Activated CD8-positive, alpha-beta memory T cell treated with anti-CD3 and anti-CD28 coated beads for 36 hours (primary cell): ENCODE results near the gene KCNJ14. TPM values are rescaled to one million over a fixed set of nuclear protein-coding genes. Genes with fewer than 3 reads are reported as not detected.
"Not testable (repeated sequence)": the region's sequence is repeated elsewhere in the genome, so short reads cannot be mapped to it uniquely, and the experiment has no call there.

Source experiments
- CTCF ChIA-PET: fragments of 350-600 bp; sonication (Branson Sonifier 250); formaldehyde crosslinking; loops from one replicate; lab custom pipeline; 2021; ENCODE audit warnings: antibody characterized with exemption; lab: Charles Lee
- POLR2A ChIA-PET: fragments of 350-600 bp; sonication (Branson Sonifier 250); formaldehyde crosslinking; loops from one replicate; lab custom pipeline; 2021; ENCODE audit warnings: antibody characterized with exemption; lab: Charles Lee
- total RNA-seq, 2 experiments: library from RNA; stranded (reverse); gene quantifications; one replicate each; pipeline ENCODE4 v1.2.3, GENCODE V29; 2021

Gene KCNJ14
- total RNA-seq, 2 experiments from 2014 or later = 1.6 TPM

- CTCF ChIA-PET = interaction anchor here (0.7 to 2.5 kb wide), 2 partner anchors 10 to 103 kb away, joined by 3 to 16 read pairs; no protein-coding TSS in a partner anchor
- POLR2A ChIA-PET = interaction anchor here (1.1 kb wide), 1 partner anchor 133 kb away, joined by 3 read pairs; no protein-coding TSS in a partner anchor
These were observed 24.8 kb downstream of the KCNJ14 start for GRCh38 chr19:48480183-48480557.

GRCh38 chr19:48480558-48481500, 25.5 kb downstream of the KCNJ14 start:
- CTCF ChIA-PET = interaction anchor here (1.0 to 2.5 kb wide), 3 partner anchors 9 to 103 kb away, joined by 3 to 16 read pairs (median 5); no protein-coding TSS in a partner anchor

GRCh38 chr19:48481846-48482639, 26.7 kb downstream of the KCNJ14 start:
- POLR2A ChIA-PET = no interaction called here
- CTCF ChIA-PET = interaction anchor here (0.7 to 2.5 kb wide), 4 partner anchors 8 to 102 kb away, joined by 3 to 16 read pairs (median 4); no protein-coding TSS in a partner anchor

More at GRCh38 chr19:48480558-48481500, 25.5 kb downstream of the KCNJ14 start:
- POLR2A ChIA-PET = interaction anchor here (0.6 to 1.0 kb wide), 3 partner anchors 9 to 573 kb away, joined by 3 to 4 read pairs (median 4); no protein-coding TSS in a partner anchor

GRCh38 chr19:48483301-48483700, 27.9 kb downstream of the KCNJ14 start:
- ChIA-PET CTCF (no interaction called here), POLR2A (no interaction called here)

- ChIA-PET POLR2A (no interaction called here), CTCF (no interaction called here)
These were observed 29.0 kb downstream of the KCNJ14 start for GRCh38 chr19:48484247-48484893.

GRCh38 chr19:48484931-48485612, 29.7 kb downstream of the KCNJ14 start:
- ChIA-PET CTCF (no interaction called here), POLR2A (no interaction called here)

- CTCF ChIA-PET = interaction anchor here (2.2 to 4.8 kb wide), 2 partner anchors 97 to 102 kb away, joined by 5 to 32 read pairs; no protein-coding TSS in a partner anchor
- POLR2A ChIA-PET = not testable (repeated sequence)
These were observed 31.3 kb downstream of the KCNJ14 start for GRCh38 chr19:48486706-48487105.

- ChIA-PET POLR2A (no interaction called here), CTCF (interaction anchor here (0.8 to 4.8 kb wide), 3 partner anchors 96 to 360 kb away, joined by 3 to 32 read pairs (median 5); no protein-coding TSS in a partner anchor)
These were observed 32.2 kb downstream of the KCNJ14 start for GRCh38 chr19:48487544-48487943.

- POLR2A ChIA-PET = interaction anchor here (0.7 kb wide), 1 partner anchor 67 kb away, joined by 8 read pairs; no protein-coding TSS in a partner anchor
These were observed 32.6 kb downstream of the KCNJ14 start for GRCh38 chr19:48487948-48488347.

GRCh38 chr19:48488478-48488877, 33.1 kb downstream of the KCNJ14 start:
- ChIA-PET CTCF (interaction anchor here (1.4 to 4.8 kb wide), 9 partner anchors 8 to 100 kb away, joined by 4 to 32 read pairs (median 11); no protein-coding TSS in a partner anchor), POLR2A (interaction anchor here (0.7 kb wide), 1 partner anchor 66 kb away, joined by 8 read pairs; no protein-coding TSS in a partner anchor)

More at GRCh38 chr19:48487948-48488347, 32.6 kb downstream of the KCNJ14 start:
- CTCF ChIA-PET = interaction anchor here (0.8 to 4.8 kb wide), 5 partner anchors 9 to 359 kb away, joined by 3 to 32 read pairs (median 5); no protein-coding TSS in a partner anchor

GRCh38 chr19:48489608-48490216, 34.3 kb downstream of the KCNJ14 start:
- ChIA-PET POLR2A (interaction anchor here (0.5 to 1.6 kb wide), 3 partner anchors 9 to 131 kb away, joined by 3 to 4 read pairs (median 3); no protein-coding TSS in a partner anchor), CTCF (interaction anchor here (0.7 to 4.8 kb wide), 23 partner anchors 9 to 145 kb away, joined by 3 to 32 read pairs (median 5); partner anchors contain the start of gene KDELR1)

- POLR2A ChIA-PET = interaction anchor here (1.0 kb wide), 1 partner anchor 128 kb away, joined by 3 read pairs; the partner anchor contains the start of genes RPL18 and SPHK2
These were observed 35.8 kb downstream of the KCNJ14 start for GRCh38 chr19:48490981-48491792.

GRCh38 chr19:48491793-48492123, 36.4 kb downstream of the KCNJ14 start:
- ChIA-PET POLR2A (interaction anchor here (1.0 kb wide), 1 partner anchor 127 kb away, joined by 3 read pairs; the partner anchor contains the start of genes RPL18 and SPHK2), CTCF (interaction anchor here (1.3 to 1.6 kb wide), 2 partner anchors 101 to 158 kb away, joined by 3 to 5 read pairs; partner anchors contain the start of gene KDELR1)

More at GRCh38 chr19:48490981-48491792, 35.8 kb downstream of the KCNJ14 start:
- CTCF ChIA-PET = interaction anchor here (0.7 to 4.8 kb wide), 11 partner anchors 10 to 171 kb away, joined by 3 to 32 read pairs (median 11); partner anchors contain the start of gene KDELR1

- POLR2A ChIA-PET = interaction anchor here (0.6 to 0.9 kb wide), 2 partner anchors 119 to 125 kb away, joined by 4 read pairs; no protein-coding TSS in a partner anchor
- CTCF ChIA-PET = interaction anchor here (0.6 to 1.8 kb wide), 3 partner anchors 13 to 157 kb away, joined by 3 to 8 read pairs (median 7); no protein-coding TSS in a partner anchor
These were observed 37.7 kb downstream of the KCNJ14 start for GRCh38 chr19:48492925-48493717.
